Measurements from ENCODE around the gene CCDC117.

DNA sequence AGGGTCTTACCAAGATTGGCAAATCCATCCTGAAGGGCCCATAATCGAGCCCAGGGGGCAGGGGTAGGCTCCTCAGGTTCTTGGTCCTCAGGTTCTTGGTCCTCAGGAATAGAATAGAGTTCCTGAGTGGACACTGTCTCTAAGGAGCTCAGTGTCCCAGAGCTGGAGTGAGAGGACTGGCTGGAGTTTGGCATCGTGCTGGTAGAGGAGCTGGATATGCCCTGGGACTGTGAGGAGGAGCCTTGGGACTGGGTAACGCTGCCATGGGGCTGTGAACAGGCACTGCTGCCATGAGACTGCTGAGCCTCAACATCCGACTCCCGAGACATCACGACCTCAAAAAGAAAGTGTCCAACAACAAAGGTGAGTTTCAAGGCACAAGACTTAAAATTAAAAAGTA, 38.1 kb upstream of the CCDC117 start:
- TF ChIP-seq, protein P1, sequence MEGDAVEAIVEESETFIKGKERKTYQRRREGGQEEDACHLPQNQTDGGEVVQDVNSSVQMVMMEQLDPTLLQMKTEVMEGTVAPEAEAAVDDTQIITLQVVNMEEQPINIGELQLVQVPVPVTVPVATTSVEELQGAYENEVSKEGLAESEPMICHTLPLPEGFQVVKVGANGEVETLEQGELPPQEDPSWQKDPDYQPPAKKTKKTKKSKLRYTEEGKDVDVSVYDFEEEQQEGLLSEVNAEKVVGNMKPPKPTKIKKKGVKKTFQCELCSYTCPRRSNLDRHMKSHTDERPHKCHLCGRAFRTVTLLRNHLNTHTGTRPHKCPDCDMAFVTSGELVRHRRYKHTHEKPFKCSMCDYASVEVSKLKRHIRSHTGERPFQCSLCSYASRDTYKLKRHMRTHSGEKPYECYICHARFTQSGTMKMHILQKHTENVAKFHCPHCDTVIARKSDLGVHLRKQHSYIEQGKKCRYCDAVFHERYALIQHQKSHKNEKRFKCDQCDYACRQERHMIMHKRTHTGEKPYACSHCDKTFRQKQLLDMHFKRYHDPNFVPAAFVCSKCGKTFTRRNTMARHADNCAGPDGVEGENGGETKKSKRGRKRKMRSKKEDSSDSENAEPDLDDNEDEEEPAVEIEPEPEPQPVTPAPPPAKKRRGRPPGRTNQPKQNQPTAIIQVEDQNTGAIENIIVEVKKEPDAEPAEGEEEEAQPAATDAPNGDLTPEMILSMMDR (optimal IDR thresholded peaks at IDR 0.05 in 1 of 3, IDR thresholded peaks at IDR 0.05 in 1 of 3, conservative IDR thresholded peaks at IDR 0.05 in 1 of 3; ENCODE audit: extremely low read depth in 1 of 3, insufficient read depth in 2 of 3, low read length in 3 of 3) = no peak
- no peak for TF ChIP-seq EZH2 (IDR thresholded peaks at IDR 0.05; ENCODE audit: low read length)

Measured in keratinocyte (primary cell).